OCI-LY3 (cell line): ENCODE data around the gene PACRG.

Source experiments
- EZH2phosphoT487 ChIP-seq: fragments of 200-600 bp; shearing (Covaris generic); IDR thresholded peaks from 2 replicates; pipeline ENCODE4 v1.6.1; 2018; ENCODE audit warnings: antibody characterized with exemption, mixed run types, low read depth
- TF ChIP-seq, protein P1 (sequence below): fragments of 200-600, 300-600 bp; sonication (generic); IDR thresholded peaks from 2 replicates; pipeline ENCODE4 v1.5.1; 2014; ENCODE audit warnings: antibody characterized with exemption, low read length, low read depth

DNA sequence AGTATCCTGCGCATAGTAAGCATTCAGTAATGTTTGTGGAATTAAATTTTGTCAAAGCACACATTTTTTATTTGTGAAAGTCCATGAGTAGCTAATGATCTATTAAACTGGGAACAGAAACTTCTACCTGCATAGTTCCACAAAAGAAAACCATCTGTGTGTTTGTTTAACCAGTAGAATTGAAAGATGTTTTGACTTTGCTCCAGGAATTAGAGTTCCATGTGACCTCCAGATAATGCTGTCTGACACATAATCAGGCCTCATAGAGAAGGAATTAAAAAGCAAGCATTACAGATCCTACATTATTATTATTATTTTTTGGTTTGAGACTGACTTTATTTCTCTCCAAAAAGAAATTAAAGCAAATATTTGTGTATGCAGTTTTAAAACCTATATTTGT lies 126.5 kb downstream of the PACRG start:
- TF ChIP-seq, protein P1, sequence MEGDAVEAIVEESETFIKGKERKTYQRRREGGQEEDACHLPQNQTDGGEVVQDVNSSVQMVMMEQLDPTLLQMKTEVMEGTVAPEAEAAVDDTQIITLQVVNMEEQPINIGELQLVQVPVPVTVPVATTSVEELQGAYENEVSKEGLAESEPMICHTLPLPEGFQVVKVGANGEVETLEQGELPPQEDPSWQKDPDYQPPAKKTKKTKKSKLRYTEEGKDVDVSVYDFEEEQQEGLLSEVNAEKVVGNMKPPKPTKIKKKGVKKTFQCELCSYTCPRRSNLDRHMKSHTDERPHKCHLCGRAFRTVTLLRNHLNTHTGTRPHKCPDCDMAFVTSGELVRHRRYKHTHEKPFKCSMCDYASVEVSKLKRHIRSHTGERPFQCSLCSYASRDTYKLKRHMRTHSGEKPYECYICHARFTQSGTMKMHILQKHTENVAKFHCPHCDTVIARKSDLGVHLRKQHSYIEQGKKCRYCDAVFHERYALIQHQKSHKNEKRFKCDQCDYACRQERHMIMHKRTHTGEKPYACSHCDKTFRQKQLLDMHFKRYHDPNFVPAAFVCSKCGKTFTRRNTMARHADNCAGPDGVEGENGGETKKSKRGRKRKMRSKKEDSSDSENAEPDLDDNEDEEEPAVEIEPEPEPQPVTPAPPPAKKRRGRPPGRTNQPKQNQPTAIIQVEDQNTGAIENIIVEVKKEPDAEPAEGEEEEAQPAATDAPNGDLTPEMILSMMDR, result no peak
- no peak for TF ChIP-seq EZH2phosphoT487
